ENCODE measurements around the gene TEX22. TPM values are rescaled to one million over a fixed set of nuclear protein-coding genes. Genes with fewer than 3 reads are reported as not detected.

TEX22 gene
- polyA plus RNA-seq, 1 experiment, result 0.05 TPM

DNA sequence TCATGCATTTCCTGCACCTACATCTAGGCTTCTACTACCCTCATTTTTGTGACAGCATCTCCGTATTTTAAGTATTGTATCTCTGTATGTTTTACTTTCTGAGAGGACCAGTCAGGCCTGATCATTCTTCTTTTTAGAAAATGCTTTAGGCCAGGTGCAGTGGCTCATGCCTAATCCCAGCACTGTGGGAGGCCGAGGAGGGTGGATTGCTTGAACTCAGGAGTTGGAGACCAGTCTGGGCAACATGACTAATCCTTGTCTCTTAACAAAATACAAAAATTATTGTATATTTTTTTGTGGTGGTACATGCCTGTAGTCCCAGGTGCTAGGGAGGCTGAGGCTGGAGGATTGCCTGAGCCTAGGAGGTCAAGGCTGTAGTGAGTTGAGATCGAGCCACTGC is 46.9 kb upstream of the TEX22 start:
- no peaks in the 10 kb centered on the region; the same call in 1 of the 2 replicates for H3K9me3 ChIP-seq (ENCODE audit: control insufficient read depth, insufficient read depth, low read length)

GRCh38 chr14:105351920-105352851 is 46.2 kb upstream of the TEX22 start:
- POLR2A ChIA-PET, result interaction anchor here (0.7 to 1.2 kb wide), 3 partner anchors 37 to 104 kb away, joined by 3 read pairs; partner anchors contain the start of genes BTBD6 and PACS2
- CTCF ChIA-PET, result interaction anchor here (0.6 to 1.7 kb wide), 17 partner anchors 9 to 294 kb away, joined by 3 to 10 read pairs (median 4); partner anchors contain the start of gene BRF1
- Histone ChIP-seq H3K27me3 (ENCODE audit: control insufficient read depth, insufficient read depth, low read length) (no peaks in the 10 kb centered on the region), H3K27ac (ENCODE audit: low read depth, low read length) (no peak overlapping the region), H3K4me3 (ENCODE audit: low read depth, low read length) (no peak overlapping the region), H3K9me3 (ENCODE audit: control insufficient read depth, insufficient read depth, low read length) (no peaks in the 10 kb centered on the region; the same call in 1 of the 2 replicates)
- peak; percentile 63 for DNase-seq (ENCODE audit: low read depth, low spot score)
- peak; percentile 85 for TF ChIP-seq CTCF (IDR thresholded peaks at IDR 0.05; ENCODE audit: low read depth, low read length)

More for the DNA sequence above, 46.9 kb upstream of the TEX22 start:
- CTCF ChIA-PET, result interaction anchor here (0.7 to 1.7 kb wide), 8 partner anchors 10 to 293 kb away, joined by 3 to 7 read pairs (median 4); partner anchors contain the start of gene BRF1
- TF ChIP-seq CTCF (IDR thresholded peaks at IDR 0.05; ENCODE audit: low read depth, low read length), result no peak
- Histone ChIP-seq H3K27me3 (ENCODE audit: control insufficient read depth, insufficient read depth, low read length) (no peaks in the 10 kb centered on the region), H3K4me3 (ENCODE audit: low read depth, low read length) (no peak overlapping the region), H3K27ac (ENCODE audit: low read depth, low read length) (no peak overlapping the region)
- no peak for DNase-seq (ENCODE audit: low read depth, low spot score)
- POLR2A ChIA-PET, result interaction anchor here (0.7 to 1.2 kb wide), 2 partner anchors 37 to 43 kb away, joined by 3 read pairs; partner anchors contain the start of gene PACS2

DNA sequence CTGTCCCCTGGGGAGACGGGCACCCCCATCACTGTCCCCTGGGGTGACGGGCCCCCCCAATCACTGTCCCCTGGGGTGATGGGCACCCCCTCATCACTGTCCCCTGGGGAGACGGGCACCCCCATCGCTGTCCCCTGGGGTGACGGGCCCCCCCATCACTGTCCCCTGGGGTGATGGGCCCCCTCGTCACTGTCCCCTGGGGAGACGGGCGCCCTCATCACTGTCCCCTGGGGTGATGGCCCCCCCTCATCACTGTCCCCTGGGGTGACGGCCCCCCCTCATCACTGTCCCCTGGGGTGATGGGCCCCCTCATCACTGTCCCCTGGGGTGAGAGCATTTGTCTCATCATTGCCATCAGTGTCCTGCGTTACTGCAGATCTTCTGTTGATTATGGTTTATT is 45.2 kb upstream of the TEX22 start:
- no peak for DNase-seq (ENCODE audit: low read depth, low spot score)
- no peak for TF ChIP-seq CTCF (IDR thresholded peaks at IDR 0.05; ENCODE audit: low read depth, low read length)
- ChIA-PET POLR2A (no interaction called here), CTCF (no interaction called here)
- Histone ChIP-seq H3K9me3 (ENCODE audit: control insufficient read depth, insufficient read depth, low read length) (no peaks in the 10 kb centered on the region; the same call in 1 of the 2 replicates), H3K4me3 (ENCODE audit: low read depth, low read length) (no peak overlapping the region), H3K27ac (ENCODE audit: low read depth, low read length) (no peak overlapping the region), H3K27me3 (ENCODE audit: control insufficient read depth, insufficient read depth, low read length) (no peaks in the 10 kb centered on the region)

- Histone ChIP-seq H3K4me3 (ENCODE audit: low read depth, low read length) (no peak overlapping the region), H3K27ac (ENCODE audit: low read depth, low read length) (no peak overlapping the region), H3K27me3 (ENCODE audit: control insufficient read depth, insufficient read depth, low read length) (no peaks in the 10 kb centered on the region), H3K9me3 (ENCODE audit: control insufficient read depth, insufficient read depth, low read length) (no peaks in the 10 kb centered on the region; the same call in 1 of the 2 replicates)
- no peak for DNase-seq (ENCODE audit: low read depth, low spot score)
- ChIA-PET POLR2A (no interaction called here), CTCF (no interaction called here)
- no peak for TF ChIP-seq CTCF (IDR thresholded peaks at IDR 0.05; ENCODE audit: low read depth, low read length)
Measured at GRCh38 chr14:105354541-105354940, 43.8 kb upstream of the TEX22 start.

GRCh38 chr14:105355049-105355575 is 43.2 kb upstream of the TEX22 start:
- no peak for DNase-seq (ENCODE audit: low read depth, low spot score)
- ChIA-PET CTCF (no interaction called here), POLR2A (no interaction called here)
- no peaks in the 10 kb centered on the region for H3K27me3 ChIP-seq (ENCODE audit: control insufficient read depth, insufficient read depth, low read length)
- no peak overlapping the region for H3K27ac ChIP-seq (ENCODE audit: low read depth, low read length)
- H3K4me3 ChIP-seq (ENCODE audit: low read depth, low read length), result no peak overlapping the region
- no peaks in the 10 kb centered on the region; the same call in 1 of the 2 replicates for H3K9me3 ChIP-seq (ENCODE audit: control insufficient read depth, insufficient read depth, low read length)
- no peak for TF ChIP-seq CTCF (IDR thresholded peaks at IDR 0.05; ENCODE audit: low read depth, low read length)
